ENCODE data around the gene RPL13. TPM values are rescaled to one million over a fixed set of nuclear protein-coding genes. Genes with fewer than 3 reads are reported as not detected.
"Not testable (repeated sequence)": the region's sequence is repeated elsewhere in the genome, so short reads cannot be mapped to it uniquely, and the experiment has no call there.

Gene RPL13
- total RNA-seq, 2 donors from 2014 or later: 4,239 to 4,547 TPM

DNA sequence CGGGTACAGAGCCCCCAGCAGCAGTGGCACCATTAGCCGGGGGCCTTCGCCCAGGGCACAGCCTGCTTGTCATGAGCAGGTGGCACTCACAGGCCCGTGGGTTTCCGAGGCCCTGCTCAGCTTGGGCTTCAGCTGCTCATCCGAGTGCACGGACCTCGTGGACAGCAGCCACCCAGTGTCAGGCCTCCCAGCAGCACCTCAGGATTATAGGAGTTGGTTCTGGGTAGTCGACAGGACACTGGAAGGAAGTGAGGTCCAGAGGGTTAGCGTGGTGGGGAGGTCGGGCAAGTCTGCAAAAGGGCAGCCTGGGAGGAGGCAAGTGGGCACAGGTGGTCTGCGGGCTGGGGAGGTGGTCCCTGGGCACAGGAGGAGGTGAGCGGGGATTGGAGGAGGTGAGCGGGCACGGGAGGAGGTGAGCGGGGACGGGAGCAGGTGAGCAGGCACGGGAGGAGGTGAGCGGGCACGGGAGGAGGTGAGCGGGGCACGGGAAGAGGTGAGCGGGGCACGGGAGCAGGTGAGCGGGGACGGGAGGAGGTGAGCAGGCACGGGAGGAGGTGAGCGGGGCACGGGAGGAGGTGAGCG is 10.0 kb downstream of the RPL13 start:
- TF ChIP-seq, protein P1, sequence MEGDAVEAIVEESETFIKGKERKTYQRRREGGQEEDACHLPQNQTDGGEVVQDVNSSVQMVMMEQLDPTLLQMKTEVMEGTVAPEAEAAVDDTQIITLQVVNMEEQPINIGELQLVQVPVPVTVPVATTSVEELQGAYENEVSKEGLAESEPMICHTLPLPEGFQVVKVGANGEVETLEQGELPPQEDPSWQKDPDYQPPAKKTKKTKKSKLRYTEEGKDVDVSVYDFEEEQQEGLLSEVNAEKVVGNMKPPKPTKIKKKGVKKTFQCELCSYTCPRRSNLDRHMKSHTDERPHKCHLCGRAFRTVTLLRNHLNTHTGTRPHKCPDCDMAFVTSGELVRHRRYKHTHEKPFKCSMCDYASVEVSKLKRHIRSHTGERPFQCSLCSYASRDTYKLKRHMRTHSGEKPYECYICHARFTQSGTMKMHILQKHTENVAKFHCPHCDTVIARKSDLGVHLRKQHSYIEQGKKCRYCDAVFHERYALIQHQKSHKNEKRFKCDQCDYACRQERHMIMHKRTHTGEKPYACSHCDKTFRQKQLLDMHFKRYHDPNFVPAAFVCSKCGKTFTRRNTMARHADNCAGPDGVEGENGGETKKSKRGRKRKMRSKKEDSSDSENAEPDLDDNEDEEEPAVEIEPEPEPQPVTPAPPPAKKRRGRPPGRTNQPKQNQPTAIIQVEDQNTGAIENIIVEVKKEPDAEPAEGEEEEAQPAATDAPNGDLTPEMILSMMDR (IDR thresholded peaks at IDR 0.05): no peak
- no peaks in the 10 kb centered on the region for H3K9me3 ChIP-seq
- peaks cover 7 to 11% of the 10 kb centered on the region in 2 donors for H3K27me3 ChIP-seq
- no peak for DNase-seq (ENCODE audit: low spot score)
- no peaks in the 10 kb centered on the region for H3K36me3 ChIP-seq
- H3K4me1 ChIP-seq: peaks cover 0 to 24% of the 10 kb centered on the region in 2 donors
- H3K4me3 ChIP-seq: no peak overlapping the region
- no peak overlapping the region for H3K27ac ChIP-seq

DNA sequence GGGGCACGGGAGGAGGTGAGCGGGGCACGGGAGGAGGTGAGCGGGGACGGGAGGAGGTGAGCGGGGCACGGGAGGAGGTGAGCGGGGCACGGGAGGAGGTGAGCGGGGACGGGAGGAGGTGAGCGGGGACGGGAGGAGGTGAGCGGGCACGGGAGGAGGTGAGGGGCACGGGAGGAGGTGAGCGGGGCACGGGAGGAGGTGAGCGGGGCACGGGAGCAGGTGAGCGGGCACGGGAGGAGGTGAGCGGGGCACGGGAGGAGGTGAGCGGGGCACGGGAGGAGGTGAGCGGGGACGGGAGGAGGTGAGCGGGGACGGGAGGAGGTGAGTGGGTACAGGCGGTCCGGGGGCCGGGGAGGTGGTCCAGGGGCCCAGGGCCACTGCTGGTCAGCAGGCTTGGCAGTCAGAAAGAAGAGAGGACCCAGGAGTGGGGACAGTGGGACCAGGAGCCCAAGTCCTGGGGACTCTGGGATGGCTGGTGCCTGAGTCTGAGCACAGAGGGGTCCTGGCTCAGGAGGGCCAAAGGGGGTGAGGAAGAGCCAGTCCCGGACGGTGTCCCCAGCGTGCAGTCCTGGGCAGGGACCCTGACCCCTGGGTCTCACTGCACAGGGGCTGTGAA is 10.6 kb downstream of the RPL13 start:
- Histone ChIP-seq H3K27me3 (peaks cover 7 to 11% of the 10 kb centered on the region in 2 donors), H3K4me1 (peaks cover 0 to 22% of the 10 kb centered on the region in 2 donors)

DNA sequence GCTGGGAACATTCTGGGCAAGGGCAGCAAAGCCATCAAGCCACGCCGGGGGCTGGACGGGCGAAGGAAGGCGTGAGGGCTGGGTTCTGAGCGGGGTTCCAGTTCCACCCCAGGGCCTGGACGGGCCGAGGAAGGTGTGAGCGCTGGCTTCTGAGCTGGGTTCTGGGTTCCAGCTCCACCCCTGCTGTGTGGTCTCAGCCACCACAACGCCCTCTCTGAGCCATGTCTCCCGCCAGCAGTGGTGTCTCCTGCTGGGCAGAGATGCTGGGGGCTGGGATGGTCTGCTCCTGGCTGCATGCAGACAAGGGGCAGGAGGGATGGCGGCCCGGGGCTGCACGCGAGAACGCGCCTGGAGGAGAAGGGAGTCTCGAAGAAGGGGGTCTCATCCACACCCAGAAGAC is 11.2 kb downstream of the RPL13 start:
- no peak for DNase-seq (ENCODE audit: low spot score)
- H3K4me3 ChIP-seq: no peak overlapping the region
- no peak overlapping the region for H3K27ac ChIP-seq
- no peaks in the 10 kb centered on the region for H3K9me3 ChIP-seq
- peaks cover 0 to 25% of the 10 kb centered on the region in 2 donors for H3K4me1 ChIP-seq
- TF ChIP-seq, protein P1 (IDR thresholded peaks at IDR 0.05): no peak
- H3K36me3 ChIP-seq: no peaks in the 10 kb centered on the region
- peaks cover 7 to 11% of the 10 kb centered on the region in 2 donors for H3K27me3 ChIP-seq

More for the DNA sequence above, 10.6 kb downstream of the RPL13 start:
- H3K4me3 ChIP-seq; H3K36me3 ChIP-seq; H3K27ac ChIP-seq; DNase-seq (ENCODE audit: low spot score); H3K9me3 ChIP-seq: not testable (repeated sequence)

DNA sequence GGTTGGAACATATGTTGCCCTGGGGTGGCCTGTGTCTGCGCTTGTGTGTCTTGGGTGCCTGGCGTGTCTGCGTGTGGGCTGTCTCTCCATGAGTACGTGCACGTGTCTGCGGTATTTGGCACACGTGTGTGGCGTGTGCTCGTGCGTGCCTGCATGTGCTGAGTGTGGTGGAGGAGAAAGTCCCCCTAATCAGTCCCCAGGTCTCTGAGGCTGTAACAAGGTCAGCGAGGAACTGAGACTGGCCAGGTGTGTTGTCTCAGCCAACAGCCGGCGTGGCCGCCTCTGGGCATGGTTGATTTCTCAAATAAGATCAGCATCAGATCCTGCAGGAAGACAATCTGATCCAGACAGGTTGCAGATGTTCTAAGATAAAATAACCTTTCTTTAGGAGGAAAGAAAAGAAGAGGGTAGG is 11.6 kb downstream of the RPL13 start:
- Histone ChIP-seq H3K36me3 (no peaks in the 10 kb centered on the region), H3K27ac (no peak overlapping the region), H3K27me3 (peaks cover 7 to 11% of the 10 kb centered on the region in 2 donors), H3K9me3 (no peaks in the 10 kb centered on the region), H3K4me1 (peaks cover 0 to 25% of the 10 kb centered on the region in 2 donors), H3K4me3 (no peak overlapping the region)
- TF ChIP-seq, protein P1 (IDR thresholded peaks at IDR 0.05): no peak
- no peak for DNase-seq (ENCODE audit: low spot score)

DNA sequence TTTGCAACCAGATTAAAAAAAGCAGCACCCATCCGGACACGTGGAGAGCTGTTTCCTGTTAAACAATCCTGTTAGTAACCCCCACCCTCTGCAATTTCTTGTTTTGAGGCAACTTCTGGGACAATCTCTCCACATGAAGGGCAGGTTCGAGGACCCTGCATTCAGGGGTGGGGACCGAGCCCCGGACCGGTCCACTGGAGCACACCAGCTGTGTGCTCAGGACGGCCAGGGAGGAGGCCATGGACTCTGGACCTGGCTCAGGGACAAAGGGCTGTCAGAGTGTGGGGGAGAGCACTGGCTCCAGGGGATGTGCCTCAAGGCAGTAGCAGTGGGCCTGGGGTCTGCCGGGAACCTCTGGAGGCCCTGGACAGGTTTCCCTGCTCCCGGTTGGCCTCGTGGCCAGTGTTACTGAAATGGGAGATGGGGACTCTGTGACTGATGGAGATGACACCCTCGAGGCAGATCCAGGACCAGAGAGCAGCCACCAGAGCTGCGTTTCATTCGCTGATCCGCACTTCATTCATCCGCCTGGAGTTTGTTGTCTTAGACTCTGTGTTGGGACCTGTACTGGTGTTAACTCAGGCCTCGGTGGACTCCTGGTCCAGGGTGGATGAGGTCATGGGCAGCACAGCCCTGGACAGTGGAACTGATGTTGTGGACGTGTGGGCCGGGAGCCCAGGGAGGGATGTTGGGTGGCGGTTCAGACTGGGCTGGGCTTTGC is 12.2 kb downstream of the RPL13 start:
- Histone ChIP-seq H3K27ac (no peak overlapping the region), H3K27me3 (peaks cover 7 to 11% of the 10 kb centered on the region in 2 donors), H3K4me1 (peaks cover 0 to 25% of the 10 kb centered on the region in 2 donors), H3K36me3 (no peaks in the 10 kb centered on the region), H3K9me3 (no peaks in the 10 kb centered on the region), H3K4me3 (no peak overlapping the region)
- TF ChIP-seq, protein P1 (IDR thresholded peaks at IDR 0.05): no peak
- DNase-seq (ENCODE audit: low spot score): no peak

All from right atrium auricular region (tissue), 2 donors.